GM12878 (cell line): ENCODE measurements around the gene GET3. TPM values are rescaled to one million over a fixed set of nuclear protein-coding genes. Genes with fewer than 3 reads are reported as not detected.
A peak's percentile ranks its signal among the peaks of the same experiment; 100 is the strongest.

Experiments used
- ATAC-seq: fragments of 200-7000 bp; cut with Tn5 transposase; 3 replicates; pipeline ENCODE4 v1.9.1; 2020; ENCODE audit warnings: mild to moderate bottlenecking, moderate library complexity
- BruUV-seq: library from RNA; stranded (reverse); fragments of 400-500 nt; replicated peaks from 2 replicates; lab custom pipeline; 2021; lab: Mats Ljungman, UMichigan
- CTCF ChIA-PET: fragments of 300-600 bp; sonication (Branson Sonifier 250); formaldehyde crosslinking; extraction: SDS; loops from one replicate; lab custom pipeline; 2021; ENCODE audit warnings: inconsistent platforms; lab: Yijun Ruan, JAX
- POLR2A ChIA-PET: fragments of 350-600 bp; formaldehyde crosslinking; extraction: SDS; loops from one replicate; lab custom pipeline; 2021; ENCODE audit warnings: inconsistent platforms; lab: Charles Lee
- RAD21 ChIA-PET: fragments of 300-600 bp; sonication (Branson Sonifier 250); formaldehyde crosslinking; loops from one replicate; lab custom pipeline; 2023; ENCODE audit warnings: antibody characterized with exemption; ENCODE audit not compliant: unreplicated experiment; lab: Charles Lee
- SMC1A ChIA-PET: fragments of 300-600 bp; sonication (Branson Sonifier 250); formaldehyde crosslinking; loops from one replicate; lab custom pipeline; 2023; ENCODE audit not compliant: unreplicated experiment, uncharacterized antibody; lab: Charles Lee
- DNase-seq: peaks from one replicate; pipeline ENCODE4 v3.0.0-alpha.2; 2011; ENCODE audit warnings: low read depth, low spot score
- FAIRE-seq: peaks from 3 replicates; lab custom pipeline; 2011; peaks lifted over from hg19 to GRCh38; lab: Jason Lieb, UNC
- H2AFZ ChIP-seq: 2 replicates; pipeline ENCODE4 v1.6.0; 2011; ENCODE audit warnings: low read depth, low read length, control low read depth; ENCODE audit not compliant: control insufficient read depth
- H3K27ac ChIP-seq: 2 replicates; pipeline ENCODE4 v1.5.1; 2011; ENCODE audit warnings: control low read depth; ENCODE audit not compliant: control insufficient read depth, insufficient read depth
- H3K27me3 ChIP-seq, 2 experiments: replicated peaks in 1 of 2; 2 replicates each; pipeline versions ENCODE4 v1.6.0 to v1.6.1; 2011; ENCODE audit warnings: low read length in 1 of 2; ENCODE audit not compliant: control insufficient read depth in 2 of 2, insufficient read depth in 2 of 2
- H3K36me3 ChIP-seq, 2 experiments: 2 replicates each; pipeline ENCODE4 v1.5.1; 2011; ENCODE audit warnings: low read length in 1 of 2; ENCODE audit not compliant: control insufficient read depth in 2 of 2, insufficient read depth in 2 of 2
- H3K4me1 ChIP-seq: 2 replicates; pipeline ENCODE4 v1.6.1; 2011; ENCODE audit warnings: mild to moderate bottlenecking, low read length, moderate library complexity, mixed read lengths; ENCODE audit not compliant: control insufficient read depth, insufficient read depth
- H3K4me2 ChIP-seq: 2 replicates; pipeline ENCODE4 v1.6.0; 2011; ENCODE audit warnings: control low read depth; ENCODE audit not compliant: control insufficient read depth, insufficient read depth
- H3K4me3 ChIP-seq: fragments of 200-600 bp; sonication (generic); 2 replicates; pipeline ENCODE4 v1.5.1; 2016
- H3K79me2 ChIP-seq: 2 replicates; pipeline ENCODE4 v1.6.0; 2011; ENCODE audit warnings: low read length; ENCODE audit not compliant: control insufficient read depth, insufficient read depth
- H3K9ac ChIP-seq: 2 replicates; pipeline ENCODE4 v1.8.0; 2011; ENCODE audit warnings: low read length, control low read depth, mixed read lengths; ENCODE audit not compliant: control insufficient read depth, insufficient read depth
- H3K9me3 ChIP-seq: replicated peaks from 3 replicates; pipeline ENCODE4 v1.5.1; 2011; ENCODE audit warnings: mild to moderate bottlenecking, low read length; ENCODE audit not compliant: control insufficient read depth, insufficient read depth
- H4K20me1 ChIP-seq: 2 replicates; pipeline ENCODE4 v1.6.0; 2011; ENCODE audit not compliant: control insufficient read depth, insufficient read depth
- CHD1 ChIP-seq: IDR thresholded peaks from 2 replicates; pipeline ENCODE4 v1.6.1; 2012; ENCODE audit warnings: low read depth, low read length, improper control_type of control experiment
- CREB1 ChIP-seq: IDR thresholded peaks from 2 replicates; pipeline ENCODE4 v1.6.1; 2012; ENCODE audit warnings: low read depth, mild to moderate bottlenecking, inconsistent platforms
- HDGF ChIP-seq: fragments of 450-650 bp; IDR thresholded peaks from 2 replicates; pipeline ENCODE4 v1.6.1; 2016; ENCODE audit warnings: antibody characterized with exemption
- KAT2A ChIP-seq: conservative IDR thresholded peaks from 2 replicates; pipeline ENCODE4 v1.6.1; 2011; ENCODE audit warnings: low read depth, low read length; ENCODE audit not compliant: control insufficient read depth
- MEF2A ChIP-seq: IDR thresholded peaks from 2 replicates; pipeline ENCODE4 v1.6.1; 2011; ENCODE audit warnings: low read depth, mild to moderate bottlenecking, low read length, moderate library complexity; ENCODE audit not compliant: insufficient read depth
- NFIC ChIP-seq: IDR thresholded peaks from 2 replicates; pipeline ENCODE4 v1.6.1; 2012; ENCODE audit warnings: low read depth, mild to moderate bottlenecking, inconsistent platforms, low read length, moderate library complexity
- POU2F2 ChIP-seq: IDR thresholded peaks from 3 replicates; pipeline ENCODE4 v1.6.1; 2011; ENCODE audit warnings: low read depth, mild to moderate bottlenecking, low read length, borderline replicate concordance
- RCOR1 ChIP-seq: conservative IDR thresholded peaks from 2 replicates; pipeline ENCODE4 v1.6.1; 2012; ENCODE audit warnings: low read depth, low read length, improper control_type of control experiment
- SMARCA5 ChIP-seq: fragments of 450-650 bp; IDR thresholded peaks from 2 replicates; pipeline ENCODE4 v1.6.1; 2017; ENCODE audit warnings: mild to moderate bottlenecking
- SUPT20H ChIP-seq: IDR thresholded peaks from 2 replicates; pipeline ENCODE4 v1.6.1; 2011; ENCODE audit warnings: low read depth, mild to moderate bottlenecking, low read length, moderate library complexity, borderline replicate concordance; ENCODE audit not compliant: control insufficient read depth
- TCF3 ChIP-seq: IDR thresholded peaks from 2 replicates; pipeline ENCODE4 v1.6.1; 2012; ENCODE audit warnings: low read depth, mild to moderate bottlenecking, low read length, borderline replicate concordance; ENCODE audit not compliant: insufficient read depth
- TCF7 ChIP-seq: IDR thresholded peaks from 2 replicates; pipeline ENCODE4 v1.6.1; 2014; ENCODE audit warnings: antibody characterized with exemption, borderline replicate concordance
- USF2 ChIP-seq: IDR thresholded peaks from 2 replicates; pipeline ENCODE4 v1.6.1; 2011; ENCODE audit warnings: low read depth, low read length, improper control_type of control experiment, borderline replicate concordance
- WGBS: methylation state at CpG from one replicate; pipeline ENCODE4 v1.1.6; 2016; ENCODE audit warnings: low lambda C conversion rate; ENCODE audit not compliant: insufficient replicate concordance, insufficient coverage; ENCODE audit errors: missing lambda C conversion rate; 5-methylcytosine and 5-hydroxymethylcytosine counted together
- in situ Hi-C: fragments of 300-500 bp; cut with MboI; formaldehyde crosslinking; loops from 9 replicates; pipeline ENCODE4 v1.14.3; 2018; ENCODE audit warnings: mixed read lengths
- intact Hi-C: fragments of 100-400 bp; cut with micrococcal nuclease; formaldehyde crosslinking; loops from one replicate; pipeline ENCODE4 v1.14.2; 2022; ENCODE audit not compliant: unreplicated experiment
- polyA plus RNA-seq, 11 experiments: library from polyadenylated mRNA; depleted of rRNA in 4 of 11; unstranded in 6 of 11; stranded (reverse) in 5 of 11; fragments of >200 nt; fragmentation: Nextera tagmentation in 4 of 11; fragmentation: Illumina TruSeq in 1 of 11; extraction: Ambion mirVana in 4 of 11; extraction: Trizol in 1 of 11; gene quantifications; 1 replicate in 1 of 11; 2 replicates in 10 of 11; pipeline versions ENCODE4 v1.2.1 to v1.2.3, GENCODE V29; 2011 to 2016; ENCODE audit warnings: inconsistent platforms in 2 of 11, missing spikeins in 2 of 11, low read depth in 1 of 11
- total RNA-seq, 4 experiments: library from RNA; depleted of rRNA in 3 of 4; stranded (reverse); fragments of >200 nt in 3 of 4; fragmentation: Illumina TruSeq in 1 of 4; extraction: Trizol in 1 of 4; gene quantifications; 2 replicates each; pipeline versions ENCODE4 v1.2.1 to v1.2.3, GENCODE V29; 2013 to 2021
- TF ChIP-seq, protein P1 (sequence below): fragments of 450-650 bp; IDR thresholded peaks from 2 replicates; pipeline ENCODE4 v1.6.1; 2016; ENCODE audit warnings: mild to moderate bottlenecking
- TF ChIP-seq, protein P2 (sequence below): fragments of 150-350 bp; IDR thresholded peaks from 2 replicates; pipeline ENCODE4 v1.6.1; 2016; ENCODE audit warnings: low read depth, low read length

GET3 gene
- total and polyA plus RNA-seq, 10 of the 15 experiments (the other 5 are each of a cell fraction or from before 2014, with no cell fraction given): 14.5 to 144 (median 97.2) TPM

GRCh38 chr19:12787458-12787857, 50.2 kb downstream of the GET3 start (continued):
- no peak for TF ChIP-seq POU2F2
- TF ChIP-seq SUPT20H: no peak

- CTCF ChIA-PET: interaction anchor here (1.3 to 4.2 kb wide), 4 partner anchors 8 to 22 kb away, joined by 3 to 44 read pairs (median 15); no protein-coding TSS in a partner anchor
- no peaks in the 10 kb centered on the region for H3K27me3 ChIP-seq
- DNase-seq (no peak), FAIRE-seq (no peak), ATAC-seq (no peak)
- peak overlapping the region; percentile 90 for H3K4me3 ChIP-seq
- no peaks in the 10 kb centered on the region for H3K36me3 ChIP-seq
- H3K27ac ChIP-seq: peak overlapping the region; percentile 99
- H3K4me2 ChIP-seq: peak overlapping the region; percentile 97
- SMC1A ChIA-PET: interaction anchor here (1.4 to 4.1 kb wide), 4 partner anchors 8 to 28 kb away, joined by 3 to 28 read pairs (median 4); no protein-coding TSS in a partner anchor
- no TSS peak for BruUV-seq
- WGBS: 13% methylated on average over 4 of the region's 4 CpGs
- in situ Hi-C loops: no loop called here
- intact Hi-C loops: loop anchor here (5.0 to 10.0 kb wide), 2 partner anchors 149 to 1693 kb away; partner anchors contain the start of gene CALR
- H4K20me1 ChIP-seq: no peaks in the 10 kb centered on the region
- RAD21 ChIA-PET: interaction anchor here (0.7 to 4.5 kb wide), 4 partner anchors 8 to 60 kb away, joined by 3 to 49 read pairs (median 3); no protein-coding TSS in a partner anchor
- POLR2A ChIA-PET: interaction anchor here (0.5 to 3.4 kb wide), 7 partner anchors 8 to 367 kb away, joined by 4 to 66 read pairs (median 5); no protein-coding TSS in a partner anchor
- peak overlapping the region; percentile 97 for H3K9ac ChIP-seq
- H3K79me2 ChIP-seq: peaks cover 37% of the 10 kb centered on the region
- H2AFZ ChIP-seq: no peak overlapping the region
- peaks cover 60% of the 10 kb centered on the region for H3K4me1 ChIP-seq
- no peaks in the 10 kb centered on the region for H3K9me3 ChIP-seq
- TF ChIP-seq, protein P1, sequence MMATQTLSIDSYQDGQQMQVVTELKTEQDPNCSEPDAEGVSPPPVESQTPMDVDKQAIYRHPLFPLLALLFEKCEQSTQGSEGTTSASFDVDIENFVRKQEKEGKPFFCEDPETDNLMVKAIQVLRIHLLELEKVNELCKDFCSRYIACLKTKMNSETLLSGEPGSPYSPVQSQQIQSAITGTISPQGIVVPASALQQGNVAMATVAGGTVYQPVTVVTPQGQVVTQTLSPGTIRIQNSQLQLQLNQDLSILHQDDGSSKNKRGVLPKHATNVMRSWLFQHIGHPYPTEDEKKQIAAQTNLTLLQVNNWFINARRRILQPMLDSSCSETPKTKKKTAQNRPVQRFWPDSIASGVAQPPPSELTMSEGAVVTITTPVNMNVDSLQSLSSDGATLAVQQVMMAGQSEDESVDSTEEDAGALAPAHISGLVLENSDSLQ: no peak
- TF ChIP-seq HDGF (peak; percentile 15; the same call in 1 of the 2 replicates), CHD1 (no peak), RCOR1 (no peak), KAT2A (no peak), TCF3 (no peak), NFIC (no peak), USF2 (no peak), CREB1 (no peak), MEF2A (no peak), TCF7 (no peak), SMARCA5 (peak; percentile 83)
- TF ChIP-seq, protein P2, sequence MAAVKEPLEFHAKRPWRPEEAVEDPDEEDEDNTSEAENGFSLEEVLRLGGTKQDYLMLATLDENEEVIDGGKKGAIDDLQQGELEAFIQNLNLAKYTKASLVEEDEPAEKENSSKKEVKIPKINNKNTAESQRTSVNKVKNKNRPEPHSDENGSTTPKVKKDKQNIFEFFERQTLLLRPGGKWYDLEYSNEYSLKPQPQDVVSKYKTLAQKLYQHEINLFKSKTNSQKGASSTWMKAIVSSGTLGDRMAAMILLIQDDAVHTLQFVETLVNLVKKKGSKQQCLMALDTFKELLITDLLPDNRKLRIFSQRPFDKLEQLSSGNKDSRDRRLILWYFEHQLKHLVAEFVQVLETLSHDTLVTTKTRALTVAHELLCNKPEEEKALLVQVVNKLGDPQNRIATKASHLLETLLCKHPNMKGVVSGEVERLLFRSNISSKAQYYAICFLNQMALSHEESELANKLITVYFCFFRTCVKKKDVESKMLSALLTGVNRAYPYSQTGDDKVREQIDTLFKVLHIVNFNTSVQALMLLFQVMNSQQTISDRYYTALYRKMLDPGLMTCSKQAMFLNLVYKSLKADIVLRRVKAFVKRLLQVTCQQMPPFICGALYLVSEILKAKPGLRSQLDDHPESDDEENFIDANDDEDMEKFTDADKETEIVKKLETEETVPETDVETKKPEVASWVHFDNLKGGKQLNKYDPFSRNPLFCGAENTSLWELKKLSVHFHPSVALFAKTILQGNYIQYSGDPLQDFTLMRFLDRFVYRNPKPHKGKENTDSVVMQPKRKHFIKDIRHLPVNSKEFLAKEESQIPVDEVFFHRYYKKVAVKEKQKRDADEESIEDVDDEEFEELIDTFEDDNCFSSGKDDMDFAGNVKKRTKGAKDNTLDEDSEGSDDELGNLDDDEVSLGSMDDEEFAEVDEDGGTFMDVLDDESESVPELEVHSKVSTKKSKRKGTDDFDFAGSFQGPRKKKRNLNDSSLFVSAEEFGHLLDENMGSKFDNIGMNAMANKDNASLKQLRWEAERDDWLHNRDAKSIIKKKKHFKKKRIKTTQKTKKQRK: no peak
These were observed 50.9 kb downstream of the GET3 start for GRCh38 chr19:12788042-12788681.
